ENCODE measurements around the gene CDHR5.

The CDHR5 gene

GRCh38 chr11:617199-617911 lies 7.4 kb downstream of the CDHR5 start:
- no peaks in the 10 kb centered on the region for H3K27me3 ChIP-seq (ENCODE audit: low read length)
- H3K79me2 ChIP-seq (ENCODE audit: insufficient read depth, low read length): no peaks in the 10 kb centered on the region
- no peaks in the 10 kb centered on the region for H3K9me3 ChIP-seq (ENCODE audit: insufficient read depth, low read length)
- H3K27ac ChIP-seq (ENCODE audit: low read depth, low read length): no peak overlapping the region
- H3K4me3 ChIP-seq (ENCODE audit: insufficient read depth, low read length, poor library complexity, severe bottlenecking): no peak overlapping the region
- no peak overlapping the region for H3K4me2 ChIP-seq (ENCODE audit: low read depth, low read length, poor library complexity, severe bottlenecking)
- H3K36me3 ChIP-seq (ENCODE audit: low read length): no peaks in the 10 kb centered on the region
- H3F3A ChIP-seq (ENCODE audit: insufficient read depth): peaks cover 3% of the 10 kb centered on the region
- no peaks in the 10 kb centered on the region for H3K9me2 ChIP-seq (replicated peaks; ENCODE audit: insufficient read depth, low read length)
- TF ChIP-seq EZH2phosphoT487 (conservative IDR thresholded peaks at IDR 0.05; ENCODE audit: low read length) (no peak), CTCF (IDR thresholded peaks at IDR 0.05; ENCODE audit: insufficient read depth, low read length, poor library complexity, severe bottlenecking) (no peak)
- no peak overlapping the region for H3K9ac ChIP-seq (ENCODE audit: low read length)
- no peak overlapping the region for H2AFZ ChIP-seq (ENCODE audit: low read depth, low read length, severe bottlenecking)
- no peaks in the 10 kb centered on the region; the same call in 1 of the 2 replicates for H4K20me1 ChIP-seq (ENCODE audit: low read depth, low read length)

- TF ChIP-seq CTCF (IDR thresholded peaks at IDR 0.05; ENCODE audit: insufficient read depth, low read length, poor library complexity, severe bottlenecking) (no peak), EZH2phosphoT487 (conservative IDR thresholded peaks at IDR 0.05; ENCODE audit: low read length) (no peak)
- H3K4me3 ChIP-seq (ENCODE audit: insufficient read depth, low read length, poor library complexity, severe bottlenecking): peak overlapping the region; percentile 91
- no peaks in the 10 kb centered on the region for H3K9me3 ChIP-seq (ENCODE audit: insufficient read depth, low read length)
- no peaks in the 10 kb centered on the region for H3K36me3 ChIP-seq (ENCODE audit: low read length)
- H3K9ac ChIP-seq (ENCODE audit: low read length): peak overlapping the region; percentile 73
- no peaks in the 10 kb centered on the region for H3K9me2 ChIP-seq (replicated peaks; ENCODE audit: insufficient read depth, low read length)
- no peaks in the 10 kb centered on the region for H3K27me3 ChIP-seq (ENCODE audit: low read length)
- peak overlapping the region; percentile 86 for H3K27ac ChIP-seq (ENCODE audit: low read depth, low read length)
- H3F3A ChIP-seq (ENCODE audit: insufficient read depth): peaks cover 10% of the 10 kb centered on the region
- H3K4me2 ChIP-seq (ENCODE audit: low read depth, low read length, poor library complexity, severe bottlenecking): peak overlapping the region; percentile 87
- H4K20me1 ChIP-seq (ENCODE audit: low read depth, low read length): no peaks in the 10 kb centered on the region; the same call in 1 of the 2 replicates
- peak overlapping the region; percentile 72 for H2AFZ ChIP-seq (ENCODE audit: low read depth, low read length, severe bottlenecking)
- H3K79me2 ChIP-seq (ENCODE audit: insufficient read depth, low read length): no peaks in the 10 kb centered on the region
Observed at GRCh38 chr11:616320-617198, 8.2 kb downstream of the CDHR5 start.

- Histone ChIP-seq H3K9me3 (ENCODE audit: insufficient read depth, low read length) (no peaks in the 10 kb centered on the region), H2AFZ (ENCODE audit: low read depth, low read length, severe bottlenecking) (peak within 1 kb of the TSS; percentile 72), H3K9ac (ENCODE audit: low read length) (peak within 1 kb of the TSS; percentile 73)
Observed at GRCh38 chr11:615504-616319, 9.0 kb downstream of the CDHR5 start, which contains the start of gene IRF7. Gene IRF7 (minus strand): TSS chr11:615950. CDS start chr11:615364, 586 bp downstream.

More at GRCh38 chr11:615504-616319, 9.0 kb downstream of the CDHR5 start, which contains the start of gene IRF7:
- Histone ChIP-seq H4K20me1 (ENCODE audit: low read depth, low read length) (no peaks in the 10 kb centered on the region; the same call in 1 of the 2 replicates), H3K79me2 (ENCODE audit: insufficient read depth, low read length) (no peaks in the 10 kb centered on the region), H3K27ac (ENCODE audit: low read depth, low read length) (peak within 1 kb of the TSS; percentile 86), H3K4me2 (ENCODE audit: low read depth, low read length, poor library complexity, severe bottlenecking) (peak within 1 kb of the TSS; percentile 87), H3K9me2 (replicated peaks; ENCODE audit: insufficient read depth, low read length) (no peaks in the 10 kb centered on the region), H3K27me3 (ENCODE audit: low read length) (no peaks in the 10 kb centered on the region), H3K36me3 (ENCODE audit: low read length) (no peaks in the 10 kb centered on the region), H3K4me3 (ENCODE audit: insufficient read depth, low read length, poor library complexity, severe bottlenecking) (peak within 1 kb of the TSS; percentile 91), H3F3A (ENCODE audit: insufficient read depth) (peaks cover 10% of the 10 kb centered on the region)
- no peak for TF ChIP-seq EZH2phosphoT487 (conservative IDR thresholded peaks at IDR 0.05; ENCODE audit: low read length)
- TF ChIP-seq CTCF (IDR thresholded peaks at IDR 0.05; ENCODE audit: insufficient read depth, low read length, poor library complexity, severe bottlenecking): no peak

Measured in SU-DHL-6 (cell line).